PC-9 (cell line): ENCODE data around the gene SOCS6. TPM values are rescaled to one million over a fixed set of nuclear protein-coding genes. Genes with fewer than 3 reads are reported as not detected.

ENCODE experiments used
- BruUV-seq: library from RNA; stranded (reverse); fragments of 400-500 nt; replicated peaks from 2 replicates; lab custom pipeline; 2021; lab: Mats Ljungman, UMichigan
- CTCF ChIA-PET: fragments of 300-600 bp; sonication (Branson Sonifier 250); formaldehyde crosslinking; loops from one replicate; lab custom pipeline; 2022; ENCODE audit warnings: antibody characterized with exemption; lab: Charles Lee
- POLR2A ChIA-PET: fragments of 300-600 bp; sonication (Branson Sonifier 250); formaldehyde crosslinking; loops from one replicate; lab custom pipeline; 2022; ENCODE audit warnings: antibody characterized with exemption; ENCODE audit not compliant: unreplicated experiment; lab: Charles Lee
- DNase-seq, 2 experiments: peaks; one replicate each; pipeline versions ENCODE4 v3.0.0 to v3.0.0-alpha.2; 2015 to 2022; ENCODE audit warnings: mixed read lengths in 1 of 2
- H2AFZ ChIP-seq: fragments of 200-600 bp; sonication (generic); 2 replicates; pipeline ENCODE4 v1.8.1; 2017; ENCODE audit warnings: antibody characterized with exemption
- H3F3A ChIP-seq: fragments of 200-600 bp; sonication (generic); 2 replicates; pipeline ENCODE4 v1.8.1; 2017; ENCODE audit warnings: antibody characterized with exemption, mild to moderate bottlenecking, low read depth; ENCODE audit not compliant: insufficient read depth
- H3K27ac ChIP-seq: fragments of 200-600 bp; sonication (generic); 2 replicates; pipeline ENCODE4 v1.6.1; 2016; ENCODE audit warnings: mixed run types
- H3K27me3 ChIP-seq: fragments of 200-600 bp; sonication (generic); 2 replicates; pipeline ENCODE4 v1.6.1; 2016; ENCODE audit warnings: low read depth, mixed run types; ENCODE audit not compliant: insufficient read depth
- H3K36me3 ChIP-seq: fragments of 200-600 bp; sonication (generic); 2 replicates; pipeline ENCODE4 v1.6.1; 2016; ENCODE audit warnings: low read depth, mixed run types
- H3K4me1 ChIP-seq: fragments of 200-600 bp; sonication (generic); replicated peaks from 2 replicates; pipeline ENCODE4 v1.6.1; 2016; ENCODE audit warnings: mixed run types; ENCODE audit not compliant: insufficient read depth
- H3K4me2 ChIP-seq: fragments of 200-600 bp; sonication (generic); 2 replicates; pipeline ENCODE4 v1.6.1; 2017; ENCODE audit warnings: mixed run types
- H3K4me3 ChIP-seq: fragments of 200-600 bp; sonication (generic); 2 replicates; pipeline ENCODE4 v1.6.1; 2016; ENCODE audit warnings: mixed run types
- H3K79me2 ChIP-seq: fragments of 200-600 bp; sonication (generic); 2 replicates; pipeline ENCODE4 v1.6.1; 2017; ENCODE audit warnings: low read depth, mixed run types
- H3K9me2 ChIP-seq: fragments of 200-600 bp; sonication (generic); 2 replicates; pipeline ENCODE4 v1.8.1; 2017; ENCODE audit warnings: mild to moderate bottlenecking; ENCODE audit not compliant: insufficient read depth
- H3K9me3 ChIP-seq: fragments of 200-600 bp; sonication (generic); 2 replicates; pipeline ENCODE4 v1.8.1; 2016; ENCODE audit warnings: low read depth; ENCODE audit not compliant: insufficient read depth
- H4K20me1 ChIP-seq: fragments of 200-600 bp; sonication (generic); 2 replicates; pipeline ENCODE4 v1.8.1; 2017; ENCODE audit not compliant: insufficient read depth
- EZH2 ChIP-seq: fragments of 200-600 bp; sonication (generic); IDR thresholded peaks from 2 replicates; pipeline ENCODE4 v1.8.0; 2017; ENCODE audit warnings: antibody characterized with exemption, low read depth
- intact Hi-C: fragments of 100-400 bp; cut with micrococcal nuclease; formaldehyde crosslinking; loops from one replicate; pipeline ENCODE4 v1.10.0; 2022; ENCODE audit not compliant: unreplicated experiment
- total RNA-seq: library from RNA; stranded (reverse); gene quantifications from 2 replicates; pipeline ENCODE4 v1.2.3, GENCODE V29; 2021
- TF ChIP-seq, protein P1 (sequence below): fragments of 200-600 bp; sonication (generic); conservative IDR thresholded peaks from 2 replicates; pipeline ENCODE4 v1.6.1; 2017; ENCODE audit warnings: mixed run types, antibody characterized with exemption, mild to moderate bottlenecking, moderate library complexity

The SOCS6 gene
- total RNA-seq, 1 experiment from 2014 or later: 21.0 TPM

- 0 out of 2 replicates have a peak, but pooled peaks cover 5% of the 10 kb centered on the region for H3F3A ChIP-seq
- CTCF ChIA-PET: no interaction called here
- no peaks in the 10 kb centered on the region for H3K27me3 ChIP-seq
- no peak overlapping the region for H3K4me3 ChIP-seq
- intact Hi-C loops: no loop called here
- no peaks in the 10 kb centered on the region for H4K20me1 ChIP-seq
- no TSS peak for BruUV-seq
- H3K27ac ChIP-seq: no peak overlapping the region
- no peak for TF ChIP-seq EZH2
- TF ChIP-seq, protein P1, sequence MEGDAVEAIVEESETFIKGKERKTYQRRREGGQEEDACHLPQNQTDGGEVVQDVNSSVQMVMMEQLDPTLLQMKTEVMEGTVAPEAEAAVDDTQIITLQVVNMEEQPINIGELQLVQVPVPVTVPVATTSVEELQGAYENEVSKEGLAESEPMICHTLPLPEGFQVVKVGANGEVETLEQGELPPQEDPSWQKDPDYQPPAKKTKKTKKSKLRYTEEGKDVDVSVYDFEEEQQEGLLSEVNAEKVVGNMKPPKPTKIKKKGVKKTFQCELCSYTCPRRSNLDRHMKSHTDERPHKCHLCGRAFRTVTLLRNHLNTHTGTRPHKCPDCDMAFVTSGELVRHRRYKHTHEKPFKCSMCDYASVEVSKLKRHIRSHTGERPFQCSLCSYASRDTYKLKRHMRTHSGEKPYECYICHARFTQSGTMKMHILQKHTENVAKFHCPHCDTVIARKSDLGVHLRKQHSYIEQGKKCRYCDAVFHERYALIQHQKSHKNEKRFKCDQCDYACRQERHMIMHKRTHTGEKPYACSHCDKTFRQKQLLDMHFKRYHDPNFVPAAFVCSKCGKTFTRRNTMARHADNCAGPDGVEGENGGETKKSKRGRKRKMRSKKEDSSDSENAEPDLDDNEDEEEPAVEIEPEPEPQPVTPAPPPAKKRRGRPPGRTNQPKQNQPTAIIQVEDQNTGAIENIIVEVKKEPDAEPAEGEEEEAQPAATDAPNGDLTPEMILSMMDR: no peak
- H3K79me2 ChIP-seq: peaks cover 95% of the 10 kb centered on the region
- no peaks in the 10 kb centered on the region for H3K9me2 ChIP-seq
- POLR2A ChIA-PET: no interaction called here
- H3K4me1 ChIP-seq: 0 out of 2 replicates have a peak, but pooled peaks cover 14% of the 10 kb centered on the region
- H3K4me2 ChIP-seq: no peak overlapping the region
- H3K36me3 ChIP-seq: peaks cover 35% of the 10 kb centered on the region
- no peak for DNase-seq
- no peaks in the 10 kb centered on the region for H3K9me3 ChIP-seq
- H2AFZ ChIP-seq: no peak overlapping the region
Observed at GRCh38 chr18:70322928-70323327, 34.1 kb downstream of the SOCS6 start.

- Histone ChIP-seq H3K9me2 (no peaks in the 10 kb centered on the region), H2AFZ (no peak overlapping the region), H4K20me1 (no peaks in the 10 kb centered on the region), H3K27me3 (no peaks in the 10 kb centered on the region), H3K27ac (no peak overlapping the region), H3K4me1 (0 out of 2 replicates have a peak, but pooled peaks cover 14% of the 10 kb centered on the region), H3K9me3 (no peaks in the 10 kb centered on the region), H3F3A (peaks cover 11% of the 10 kb centered on the region; the same call in 1 of the 2 replicates), H3K4me3 (no peak overlapping the region), H3K36me3 (peaks cover 39% of the 10 kb centered on the region), H3K79me2 (peaks cover 83% of the 10 kb centered on the region), H3K4me2 (no peak overlapping the region)
- CTCF ChIA-PET: no interaction called here
- intact Hi-C loops: no loop called here
- POLR2A ChIA-PET: no interaction called here
- TF ChIP-seq, protein P1: no peak
- no peak for TF ChIP-seq EZH2
- no peak for DNase-seq
- BruUV-seq: no TSS peak
Observed at GRCh38 chr18:70324897-70325296, 36.1 kb downstream of the SOCS6 start.

DNA sequence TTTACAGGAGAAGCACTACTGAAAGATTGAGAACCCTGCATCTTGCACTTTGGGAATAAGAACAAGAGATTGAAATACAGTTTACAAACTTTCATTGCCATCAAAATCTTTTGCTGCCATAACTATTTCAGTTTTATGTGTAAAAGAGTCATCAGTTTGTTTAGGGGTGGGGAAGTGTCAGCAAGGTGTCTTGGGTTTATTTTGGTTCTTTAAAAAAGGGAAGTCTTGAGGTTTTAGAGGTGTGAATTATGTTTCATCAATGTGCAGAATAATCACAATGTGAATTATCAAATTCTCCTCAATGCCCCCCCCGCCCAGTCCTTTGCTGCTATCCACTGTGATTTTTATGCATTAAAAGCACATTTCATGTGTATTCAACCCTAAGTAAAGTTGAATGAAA lies 37.4 kb downstream of the SOCS6 start:
- Histone ChIP-seq H3K79me2 (peaks cover 71% of the 10 kb centered on the region), H3K4me1 (0 out of 2 replicates have a peak, but pooled peaks cover 14% of the 10 kb centered on the region), H3K27ac (no peak overlapping the region), H3K4me2 (no peak overlapping the region), H2AFZ (no peak overlapping the region), H4K20me1 (no peaks in the 10 kb centered on the region), H3K27me3 (no peaks in the 10 kb centered on the region), H3K9me3 (no peaks in the 10 kb centered on the region), H3F3A (peaks cover 13% of the 10 kb centered on the region; the same call in 1 of the 2 replicates), H3K4me3 (no peak overlapping the region), H3K36me3 (peaks cover 39% of the 10 kb centered on the region), H3K9me2 (no peaks in the 10 kb centered on the region)
- no TSS peak for BruUV-seq
- CTCF ChIA-PET: no interaction called here
- POLR2A ChIA-PET: no interaction called here
- DNase-seq: no peak
- TF ChIP-seq, protein P1: no peak
- TF ChIP-seq EZH2: no peak
- intact Hi-C loops: no loop called here
